Esophagus squamous epithelium (tissue), 5 donors: ENCODE data around the gene THSD8. TPM values are rescaled to one million over a fixed set of nuclear protein-coding genes. Genes with fewer than 3 reads are reported as not detected.

Source experiments
- DNase-seq: peaks from one replicate; lab custom pipeline; 2025; lab: John Stamatoyannopoulos, UW
- H3K27ac ChIP-seq, 4 donors: fragments of 200-600 bp; sonication (generic); one replicate each; pipeline ENCODE4 v1.5.1; 2016 to 2019; ENCODE audit warnings: mild to moderate bottlenecking in 1 of 4
- H3K27me3 ChIP-seq, 4 donors: fragments of 200-600 bp; sonication (generic); 1 replicate in 3 of 4; 2 replicates in 1 of 4; pipeline versions ENCODE4 v1.5.1 to v1.6.0; 2017 to 2021; ENCODE audit warnings: antibody characterized with exemption in 1 of 4
- H3K36me3 ChIP-seq, 3 donors: fragments of 200-600 bp; sonication (generic); one replicate each; pipeline ENCODE4 v1.5.1; 2016 to 2019
- H3K4me1 ChIP-seq, 3 donors: fragments of 200-600 bp; sonication (generic); one replicate each; pipeline ENCODE4 v1.5.1; 2017 to 2019
- H3K4me3 ChIP-seq, 4 donors: fragments of 200-600 bp; sonication (generic); 1 replicate in 3 of 4; 2 replicates in 1 of 4; pipeline ENCODE4 v1.5.1; 2016 to 2019; ENCODE audit warnings: mild to moderate bottlenecking in 2 of 4, moderate library complexity in 1 of 4
- H3K9me3 ChIP-seq, 3 donors: fragments of 200-600 bp; sonication (generic); one replicate each; pipeline ENCODE4 v1.5.1; 2016 to 2019
- POLR2A ChIP-seq, 4 donors: fragments of 450-650 bp; IDR thresholded peaks; one replicate each; pipeline ENCODE4 v1.6.1; 2017; ENCODE audit warnings: antibody characterized with exemption in 4 of 4, mild to moderate bottlenecking in 4 of 4, moderate library complexity in 3 of 4
- WGBS, 2 donors: methylation state at CpG; one replicate each; pipeline ENCODE4 v1.1.5; 2018; 5-methylcytosine and 5-hydroxymethylcytosine counted together
- intact Hi-C: fragments of 100-400 bp; cut with DNase I; formaldehyde crosslinking; loops from one replicate; pipeline ENCODE4 v1.15.0; 2022
- total RNA-seq, 4 donors: library from RNA; depleted of rRNA; stranded (reverse); fragments of >200 nt; gene quantifications; one replicate each; pipeline ENCODE4 v1.1.0, GENCODE V29; 2016
- TF ChIP-seq, protein P1 (sequence below), 6 experiments: fragments of 450-650 bp in 4 of 6; fragments of 200-600 bp in 2 of 6; sonication (generic) in 2 of 6; IDR thresholded peaks; one replicate each; pipeline ENCODE4 v1.5.1; 2016 to 2019; ENCODE audit warnings: antibody characterized with exemption in 6 of 6, mild to moderate bottlenecking in 4 of 6, moderate library complexity in 4 of 6
- donor health status: DM: yes; HTN: yes; CAD: no.

The THSD8 gene
- total RNA-seq, 4 donors from 2014 or later, result not detected

DNA sequence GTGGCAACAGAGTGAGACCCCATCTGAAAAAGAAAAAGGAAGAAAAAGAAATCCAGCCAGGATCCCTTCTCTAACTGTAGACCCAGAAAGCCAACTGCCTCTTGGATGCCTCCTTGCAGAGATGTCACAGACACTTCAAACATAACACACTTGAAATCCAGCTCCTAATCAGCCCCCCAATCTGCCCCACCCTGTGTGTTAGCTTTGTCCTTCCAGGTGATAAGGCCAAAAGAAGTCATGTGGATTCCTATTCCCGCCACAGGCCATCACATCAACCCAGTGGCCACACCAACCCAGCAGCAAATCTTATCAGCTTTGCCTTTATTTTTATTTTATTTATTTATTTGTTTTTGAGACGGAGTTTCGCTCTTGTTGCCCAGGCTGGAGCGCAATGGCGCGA lies 42.2 kb upstream of the THSD8 start:
- WGBS, 2 donors, result 93 to 94% methylated on average over 6 of the region's 6 CpGs
- intact Hi-C loops, result no loop called here
- TF ChIP-seq POLR2A (IDR thresholded peaks at IDR 0.05), result no peak
- TF ChIP-seq, protein P1, sequence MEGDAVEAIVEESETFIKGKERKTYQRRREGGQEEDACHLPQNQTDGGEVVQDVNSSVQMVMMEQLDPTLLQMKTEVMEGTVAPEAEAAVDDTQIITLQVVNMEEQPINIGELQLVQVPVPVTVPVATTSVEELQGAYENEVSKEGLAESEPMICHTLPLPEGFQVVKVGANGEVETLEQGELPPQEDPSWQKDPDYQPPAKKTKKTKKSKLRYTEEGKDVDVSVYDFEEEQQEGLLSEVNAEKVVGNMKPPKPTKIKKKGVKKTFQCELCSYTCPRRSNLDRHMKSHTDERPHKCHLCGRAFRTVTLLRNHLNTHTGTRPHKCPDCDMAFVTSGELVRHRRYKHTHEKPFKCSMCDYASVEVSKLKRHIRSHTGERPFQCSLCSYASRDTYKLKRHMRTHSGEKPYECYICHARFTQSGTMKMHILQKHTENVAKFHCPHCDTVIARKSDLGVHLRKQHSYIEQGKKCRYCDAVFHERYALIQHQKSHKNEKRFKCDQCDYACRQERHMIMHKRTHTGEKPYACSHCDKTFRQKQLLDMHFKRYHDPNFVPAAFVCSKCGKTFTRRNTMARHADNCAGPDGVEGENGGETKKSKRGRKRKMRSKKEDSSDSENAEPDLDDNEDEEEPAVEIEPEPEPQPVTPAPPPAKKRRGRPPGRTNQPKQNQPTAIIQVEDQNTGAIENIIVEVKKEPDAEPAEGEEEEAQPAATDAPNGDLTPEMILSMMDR (IDR thresholded peaks at IDR 0.05), result no peak

DNA sequence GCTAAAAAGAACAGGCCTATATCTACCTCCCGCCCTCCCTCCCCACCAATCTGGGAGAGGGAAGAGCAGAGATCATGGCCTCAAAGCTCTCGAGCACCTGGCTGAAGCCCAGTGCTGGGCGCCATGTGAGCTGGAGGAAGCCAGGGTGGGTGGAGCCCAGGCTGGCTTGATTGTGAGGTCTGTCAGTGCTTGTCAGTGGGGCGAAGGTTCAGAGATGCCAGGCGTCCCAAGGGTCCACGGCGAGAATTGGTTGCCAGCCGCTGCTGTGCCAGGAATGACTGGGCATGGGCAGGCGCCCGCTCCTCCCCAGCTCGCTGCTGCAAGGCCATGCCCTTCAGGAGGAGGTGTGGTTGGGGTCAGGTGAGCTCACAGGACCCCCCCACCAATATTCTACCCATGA lies 38.8 kb upstream of the THSD8 start:
- DNase-seq, result no peak
- no peak overlapping the region for H3K4me3 ChIP-seq
- peaks cover 0 to 67% (median 14%) of the 10 kb centered on the region in 3 donors for H3K36me3 ChIP-seq
- TF ChIP-seq, protein P1 (IDR thresholded peaks at IDR 0.05), result no peak
- TF ChIP-seq POLR2A (IDR thresholded peaks at IDR 0.05), result no peak
- H3K9me3 ChIP-seq, result no peaks in the 10 kb centered on the region
- WGBS, 2 donors, result 80% methylated on average over 2 of the region's 11 CpGs; no CpG with 5 or more reads in 1 of the 2 donors
- no peak overlapping the region for H3K27ac ChIP-seq
- no peaks in the 10 kb centered on the region for H3K27me3 ChIP-seq
- intact Hi-C loops, result no loop called here
- H3K4me1 ChIP-seq, result peaks cover under 1 to 7% (median 7%) of the 10 kb centered on the region in 3 donors

More for the DNA sequence above, 42.2 kb upstream of the THSD8 start:
- Histone ChIP-seq H3K9me3 (no peaks in the 10 kb centered on the region), H3K4me1 (peaks cover 11 to 14% (median 11%) of the 10 kb centered on the region in 3 donors), H3K27me3 (no peaks in the 10 kb centered on the region), H3K27ac (no peak overlapping the region), H3K36me3 (peaks cover 0 to 35% (median 13%) of the 10 kb centered on the region in 3 donors), H3K4me3 (no peak overlapping the region)
- DNase-seq, result no peak

DNA sequence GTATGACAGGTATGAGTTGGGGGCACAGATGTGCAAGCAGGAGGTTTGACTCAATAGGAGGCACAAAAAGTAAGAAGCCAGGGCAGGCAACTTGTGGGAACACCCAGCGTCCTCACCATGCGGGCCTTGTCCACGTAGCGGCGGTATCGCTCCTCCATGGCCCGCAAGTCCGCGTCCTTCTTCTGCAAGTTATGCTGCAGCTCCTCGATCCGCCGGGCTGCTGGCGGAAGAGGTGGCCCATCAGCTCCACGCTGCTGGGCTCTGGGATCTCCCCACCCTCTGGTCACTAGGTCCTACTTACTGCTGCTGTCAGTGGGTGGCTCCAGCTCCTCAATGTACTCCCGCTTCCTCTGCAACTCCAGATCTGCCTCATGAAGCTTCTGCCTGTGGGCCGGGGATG lies 37.2 kb upstream of the THSD8 start:
- no peak for DNase-seq
- no peaks in the 10 kb centered on the region for H3K9me3 ChIP-seq
- no peaks in the 10 kb centered on the region for H3K27me3 ChIP-seq
- no peak overlapping the region for H3K27ac ChIP-seq
- H3K36me3 ChIP-seq, result peaks cover 0 to 83% (median 14%) of the 10 kb centered on the region in 3 donors
- peaks cover 0 to 7% (median 6%) of the 10 kb centered on the region in 3 donors for H3K4me1 ChIP-seq
- WGBS, 2 donors, result 94 to 95% methylated on average over 12 to 13 of the region's 16 CpGs
- no peak for TF ChIP-seq POLR2A (IDR thresholded peaks at IDR 0.05)
- TF ChIP-seq, protein P1 (IDR thresholded peaks at IDR 0.05), result no peak
- H3K4me3 ChIP-seq, result no peak overlapping the region
- intact Hi-C loops, result loop anchor here (5.0 kb wide), 1 partner anchor 38 kb away; the partner anchor contains the start of genes PRDX2 and THSD8

DNA sequence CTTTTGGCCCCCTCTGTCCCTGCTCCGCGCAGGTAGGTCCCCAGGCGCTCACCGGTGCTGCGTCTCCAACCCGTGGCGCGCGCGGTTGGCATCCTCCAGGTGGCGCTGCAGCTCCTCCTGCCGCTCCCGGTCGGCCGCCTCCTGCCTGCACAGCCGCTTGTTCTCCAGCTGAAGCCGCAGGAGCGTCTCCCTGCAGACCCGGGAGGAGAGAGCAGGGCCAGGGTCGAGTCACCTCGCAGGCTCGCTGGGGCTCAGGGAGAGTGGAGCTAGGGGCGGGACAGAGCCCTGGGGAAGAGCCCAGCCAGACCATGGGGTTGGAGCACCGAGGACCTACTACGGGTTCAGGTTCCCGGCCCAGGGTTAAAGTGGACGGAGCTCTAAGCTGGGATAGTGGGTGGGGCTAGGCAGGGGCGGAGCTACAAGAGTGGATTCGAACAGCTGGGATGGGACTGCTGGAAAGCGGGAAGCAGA lies 35.8 kb upstream of the THSD8 start:
- no peak for DNase-seq
- no peak for TF ChIP-seq POLR2A (IDR thresholded peaks at IDR 0.05)
- TF ChIP-seq, protein P1 (IDR thresholded peaks at IDR 0.05), result peak; percentile 75 to 98 (median 92)
- H3K9me3 ChIP-seq, result no peaks in the 10 kb centered on the region
- H3K36me3 ChIP-seq, result peaks cover 0 to 97% (median 17%) of the 10 kb centered on the region in 3 donors
- H3K4me3 ChIP-seq, result peak overlapping the region; percentile 18 to 69 (median 43)
- peak overlapping the region in 3 of 4 donors; percentile 59 to 80 (median 72) for H3K27ac ChIP-seq
- no peaks in the 10 kb centered on the region for H3K27me3 ChIP-seq
- 3 to 27% methylated on average over 11 to 13 of the region's 30 CpGs for WGBS, 2 donors
- H3K4me1 ChIP-seq, result peaks cover 0 to 7% (median 6%) of the 10 kb centered on the region in 3 donors
- intact Hi-C loops, result loop anchor here (5.0 kb wide), 1 partner anchor 36 kb away; the partner anchor contains the start of genes PRDX2 and THSD8

DNA sequence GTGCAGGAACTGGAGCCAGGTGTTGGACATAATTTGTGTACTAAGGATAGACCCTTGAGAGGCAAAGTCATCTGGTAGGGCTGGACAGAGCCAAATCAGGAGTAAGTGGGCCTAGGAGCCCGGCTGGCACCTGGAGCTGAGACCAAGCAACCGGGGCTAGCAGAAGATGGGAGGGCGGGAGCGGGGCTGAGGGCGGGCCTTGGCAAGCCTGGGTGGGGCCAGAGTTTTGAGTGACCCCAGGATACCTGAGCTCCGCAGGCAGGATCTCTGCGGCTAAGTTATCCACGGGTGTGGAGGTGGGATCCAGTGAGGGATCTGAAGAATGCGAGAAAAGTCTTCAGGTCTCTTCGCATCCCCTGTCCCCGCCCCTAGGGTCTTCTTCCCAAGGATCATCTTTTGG lies 34.7 kb upstream of the THSD8 start:
- Histone ChIP-seq H3K27me3 (no peaks in the 10 kb centered on the region), H3K4me1 (peaks cover 0 to 7% (median 6%) of the 10 kb centered on the region in 3 donors), H3K4me3 (no peak overlapping the region), H3K9me3 (no peaks in the 10 kb centered on the region), H3K27ac (no peak overlapping the region), H3K36me3 (peaks cover 0 to 92% (median 17%) of the 10 kb centered on the region in 3 donors)
- intact Hi-C loops, result loop anchor here (5.0 kb wide), 1 partner anchor 35 kb away; the partner anchor contains the start of genes PRDX2 and THSD8
- 82 to 94% methylated on average over 9 to 10 of the region's 11 CpGs for WGBS, 2 donors
- DNase-seq, result no peak
- no peak for TF ChIP-seq POLR2A (IDR thresholded peaks at IDR 0.05)
- TF ChIP-seq, protein P1 (IDR thresholded peaks at IDR 0.05), result no peak
